Breast epithelium (tissue), 3 donors: ENCODE measurements around the gene TIMM44.

Experiments used
- POLR2A ChIP-seq: fragments of 450-650 bp; IDR thresholded peaks from one replicate; pipeline ENCODE4 v1.6.1; 2016; ENCODE audit warnings: antibody characterized with exemption, mild to moderate bottlenecking, moderate library complexity
- TF ChIP-seq, protein P1 (sequence below), 3 donors: fragments of 450-650 bp; IDR thresholded peaks; one replicate each; pipeline ENCODE4 v1.5.1; 2016 to 2017; ENCODE audit warnings: antibody characterized with exemption in 3 of 3, mild to moderate bottlenecking in 3 of 3, moderate library complexity in 3 of 3

DNA sequence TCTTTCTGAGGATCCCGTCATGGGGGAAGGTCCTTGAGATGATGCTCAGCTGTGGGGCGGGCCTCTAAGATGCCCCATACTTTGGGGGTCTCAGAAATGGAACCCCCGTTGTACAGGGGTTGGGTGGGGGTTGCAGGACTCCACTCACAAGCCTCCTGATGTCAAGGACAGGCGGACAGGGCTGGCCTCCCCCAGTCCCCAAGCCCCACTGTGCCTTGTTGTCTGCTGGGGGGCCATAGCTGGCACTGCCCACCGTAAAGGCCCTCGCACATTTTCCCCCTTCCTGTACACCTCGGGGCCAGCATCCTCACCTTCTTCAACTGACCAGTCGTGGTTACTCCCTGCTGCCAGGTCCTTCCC lies 20.6 kb downstream of the TIMM44 start:
- no peak for TF ChIP-seq POLR2A
- TF ChIP-seq, protein P1, sequence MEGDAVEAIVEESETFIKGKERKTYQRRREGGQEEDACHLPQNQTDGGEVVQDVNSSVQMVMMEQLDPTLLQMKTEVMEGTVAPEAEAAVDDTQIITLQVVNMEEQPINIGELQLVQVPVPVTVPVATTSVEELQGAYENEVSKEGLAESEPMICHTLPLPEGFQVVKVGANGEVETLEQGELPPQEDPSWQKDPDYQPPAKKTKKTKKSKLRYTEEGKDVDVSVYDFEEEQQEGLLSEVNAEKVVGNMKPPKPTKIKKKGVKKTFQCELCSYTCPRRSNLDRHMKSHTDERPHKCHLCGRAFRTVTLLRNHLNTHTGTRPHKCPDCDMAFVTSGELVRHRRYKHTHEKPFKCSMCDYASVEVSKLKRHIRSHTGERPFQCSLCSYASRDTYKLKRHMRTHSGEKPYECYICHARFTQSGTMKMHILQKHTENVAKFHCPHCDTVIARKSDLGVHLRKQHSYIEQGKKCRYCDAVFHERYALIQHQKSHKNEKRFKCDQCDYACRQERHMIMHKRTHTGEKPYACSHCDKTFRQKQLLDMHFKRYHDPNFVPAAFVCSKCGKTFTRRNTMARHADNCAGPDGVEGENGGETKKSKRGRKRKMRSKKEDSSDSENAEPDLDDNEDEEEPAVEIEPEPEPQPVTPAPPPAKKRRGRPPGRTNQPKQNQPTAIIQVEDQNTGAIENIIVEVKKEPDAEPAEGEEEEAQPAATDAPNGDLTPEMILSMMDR (IDR thresholded peaks at IDR 0.05), result no peak
